Esophagus muscularis mucosa (tissue), 4 donors: ENCODE data around the gene MME. TPM values are rescaled to one million over a fixed set of nuclear protein-coding genes. Genes with fewer than 3 reads are reported as not detected.

Experiments
- DNase-seq: peaks from one replicate; pipeline ENCODE4 v3.0.0-alpha.2; 2017; ENCODE audit errors: extremely low spot score
- H3K27ac ChIP-seq, 4 donors: fragments of 200-600 bp; sonication (generic); replicated peaks in 1 of 4; 1 replicate in 3 of 4; 2 replicates in 1 of 4; pipeline ENCODE4 v1.5.1; 2016 to 2019; ENCODE audit warnings: mild to moderate bottlenecking in 1 of 4
- H3K27me3 ChIP-seq, 4 donors: fragments of 200-600 bp; sonication (generic); one replicate each; pipeline versions ENCODE4 v1.5.1 to v1.6.0; 2016 to 2019
- H3K36me3 ChIP-seq, 4 donors: fragments of 200-600 bp; sonication (generic); one replicate each; pipeline ENCODE4 v1.5.1; 2016 to 2019
- H3K4me1 ChIP-seq, 4 donors: fragments of 200-600 bp; sonication (generic); one replicate each; pipeline ENCODE4 v1.5.1; 2016 to 2019
- H3K4me3 ChIP-seq, 4 donors: fragments of 200-600 bp; sonication (generic); 1 replicate in 2 of 4; 2 replicates in 2 of 4; pipeline ENCODE4 v1.5.1; 2016 to 2019; ENCODE audit warnings: mild to moderate bottlenecking in 4 of 4, moderate library complexity in 1 of 4
- H3K9me3 ChIP-seq, 4 donors: fragments of 200-600 bp; sonication (generic); 1 replicate in 3 of 4; 2 replicates in 1 of 4; pipeline ENCODE4 v1.5.1; 2016 to 2019
- EP300 ChIP-seq: sonication (generic); formaldehyde crosslinking; IDR thresholded peaks from one replicate; pipeline ENCODE4 v1.6.1; 2017; ENCODE audit warnings: antibody characterized with exemption
- POLR2A ChIP-seq: fragments of 450-650 bp; IDR thresholded peaks from one replicate; pipeline ENCODE4 v1.6.1; 2017; ENCODE audit warnings: antibody characterized with exemption, moderate library complexity, mild to moderate bottlenecking, low read depth
- POLR2AphosphoS5 ChIP-seq, 2 donors: sonication (generic); formaldehyde crosslinking; IDR thresholded peaks; one replicate each; pipeline ENCODE4 v1.6.1; 2017; ENCODE audit warnings: antibody characterized with exemption in 2 of 2
- WGBS: methylation state at CpG from one replicate; pipeline ENCODE4 v1.1.5; 2018; 5-methylcytosine and 5-hydroxymethylcytosine counted together
- intact Hi-C: fragments of 100-400 bp; cut with DNase I; formaldehyde crosslinking; loops from one replicate; pipeline ENCODE4 v1.15.1; 2023
- total RNA-seq, 4 donors: library from RNA; depleted of rRNA; stranded (reverse); fragments of >200 nt; gene quantifications; one replicate each; pipeline versions ENCODE4 v1.1.0 to v1.2.1, GENCODE V29; 2016
- TF ChIP-seq, protein P1 (sequence below), 3 experiments: fragments of 200-600 bp in 2 of 3; fragments of 450-650 bp in 1 of 3; sonication (generic) in 2 of 3; IDR thresholded peaks; one replicate each; pipeline ENCODE4 v1.5.1; 2017 to 2019; ENCODE audit warnings: antibody characterized with exemption in 3 of 3, mild to moderate bottlenecking in 2 of 3, moderate library complexity in 1 of 3

Gene MME
- total RNA-seq, 4 donors from 2014 or later: 1.7 to 6.5 (median 4.5) TPM

DNA sequence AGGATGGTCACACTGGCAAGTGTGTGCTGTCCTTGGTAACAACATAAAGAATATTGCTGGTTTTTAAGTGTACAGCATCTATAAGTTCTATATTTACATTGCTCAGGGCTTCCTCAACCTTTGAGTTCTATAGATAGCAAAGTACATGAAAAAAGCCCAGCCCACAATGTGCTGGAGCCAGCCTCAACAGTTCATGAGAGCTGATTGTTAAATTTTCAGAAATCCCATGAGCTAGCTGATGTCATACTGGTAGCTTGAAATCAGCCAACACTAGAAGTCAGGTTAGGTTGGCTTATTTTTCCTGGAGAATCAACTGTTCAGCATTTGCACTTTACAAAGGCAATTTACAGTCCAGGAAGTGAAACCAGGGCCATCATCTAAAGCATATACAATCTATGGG is 110.6 kb downstream of the MME start:
- H3K27ac ChIP-seq: no peak overlapping the region
- DNase-seq: no peak
- no peaks in the 10 kb centered on the region for H3K27me3 ChIP-seq
- H3K4me3 ChIP-seq: no peak overlapping the region
- no peaks in the 10 kb centered on the region for H3K9me3 ChIP-seq
- H3K36me3 ChIP-seq: no peaks in the 10 kb centered on the region
- intact Hi-C loops: no loop called here
- peaks cover 0 to 17% (median 10%) of the 10 kb centered on the region in 4 donors for H3K4me1 ChIP-seq
- TF ChIP-seq POLR2A (no peak), EP300 (no peak), POLR2AphosphoS5 (IDR thresholded peaks at IDR 0.05) (no peak)
- TF ChIP-seq, protein P1, sequence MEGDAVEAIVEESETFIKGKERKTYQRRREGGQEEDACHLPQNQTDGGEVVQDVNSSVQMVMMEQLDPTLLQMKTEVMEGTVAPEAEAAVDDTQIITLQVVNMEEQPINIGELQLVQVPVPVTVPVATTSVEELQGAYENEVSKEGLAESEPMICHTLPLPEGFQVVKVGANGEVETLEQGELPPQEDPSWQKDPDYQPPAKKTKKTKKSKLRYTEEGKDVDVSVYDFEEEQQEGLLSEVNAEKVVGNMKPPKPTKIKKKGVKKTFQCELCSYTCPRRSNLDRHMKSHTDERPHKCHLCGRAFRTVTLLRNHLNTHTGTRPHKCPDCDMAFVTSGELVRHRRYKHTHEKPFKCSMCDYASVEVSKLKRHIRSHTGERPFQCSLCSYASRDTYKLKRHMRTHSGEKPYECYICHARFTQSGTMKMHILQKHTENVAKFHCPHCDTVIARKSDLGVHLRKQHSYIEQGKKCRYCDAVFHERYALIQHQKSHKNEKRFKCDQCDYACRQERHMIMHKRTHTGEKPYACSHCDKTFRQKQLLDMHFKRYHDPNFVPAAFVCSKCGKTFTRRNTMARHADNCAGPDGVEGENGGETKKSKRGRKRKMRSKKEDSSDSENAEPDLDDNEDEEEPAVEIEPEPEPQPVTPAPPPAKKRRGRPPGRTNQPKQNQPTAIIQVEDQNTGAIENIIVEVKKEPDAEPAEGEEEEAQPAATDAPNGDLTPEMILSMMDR (IDR thresholded peaks at IDR 0.05): no peak

DNA sequence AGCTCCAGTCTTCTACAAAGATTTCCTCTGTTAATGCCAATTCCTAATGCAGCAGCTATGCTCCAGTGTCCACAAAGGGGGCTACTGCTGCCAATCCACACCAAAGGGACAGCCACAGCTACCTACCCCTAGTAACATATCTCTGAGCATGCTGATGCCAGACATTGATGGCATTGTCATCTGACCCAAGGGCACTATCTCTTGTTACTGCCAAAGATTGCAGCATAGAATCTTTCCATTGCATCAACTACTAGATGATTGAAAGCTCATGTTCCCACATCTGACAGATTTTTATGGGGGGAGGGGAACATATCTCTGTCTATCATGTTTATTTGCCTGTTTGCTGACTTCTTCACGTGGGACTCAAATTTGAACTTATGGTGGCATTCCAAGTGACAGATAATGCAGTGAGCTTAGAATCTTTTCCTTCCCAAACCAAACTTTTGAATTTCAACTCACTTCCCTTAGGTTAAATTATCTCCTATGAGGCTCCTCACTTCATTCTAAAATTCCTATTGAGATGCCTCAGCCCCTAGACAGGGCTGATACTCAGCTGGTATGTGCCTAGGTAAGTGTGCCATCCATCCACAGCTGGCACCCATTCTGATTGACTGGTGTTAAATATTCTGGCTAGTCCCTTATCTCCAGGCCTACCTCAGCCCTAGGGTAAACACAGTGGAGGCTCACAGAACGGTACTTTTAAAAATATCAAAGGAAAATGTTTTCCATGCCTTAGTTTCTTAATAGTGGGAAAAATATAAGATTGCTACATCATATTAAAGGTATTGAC is 113.0 kb downstream of the MME start:
- no peaks in the 10 kb centered on the region for H3K36me3 ChIP-seq
- TF ChIP-seq EP300: no peak
- TF ChIP-seq, protein P1 (IDR thresholded peaks at IDR 0.05): no peak
- no peak for TF ChIP-seq POLR2AphosphoS5 (IDR thresholded peaks at IDR 0.05)
- TF ChIP-seq POLR2A: no peak
- H3K27me3 ChIP-seq: no peaks in the 10 kb centered on the region
- 80% methylated on average over 2 of the region's 2 CpGs for WGBS
- H3K4me3 ChIP-seq: no peak overlapping the region
- peaks cover 0 to 12% (median 10%) of the 10 kb centered on the region in 4 donors for H3K4me1 ChIP-seq
- no peak overlapping the region for H3K27ac ChIP-seq
- H3K9me3 ChIP-seq: no peaks in the 10 kb centered on the region
- DNase-seq: no peak
- intact Hi-C loops: no loop called here

DNA sequence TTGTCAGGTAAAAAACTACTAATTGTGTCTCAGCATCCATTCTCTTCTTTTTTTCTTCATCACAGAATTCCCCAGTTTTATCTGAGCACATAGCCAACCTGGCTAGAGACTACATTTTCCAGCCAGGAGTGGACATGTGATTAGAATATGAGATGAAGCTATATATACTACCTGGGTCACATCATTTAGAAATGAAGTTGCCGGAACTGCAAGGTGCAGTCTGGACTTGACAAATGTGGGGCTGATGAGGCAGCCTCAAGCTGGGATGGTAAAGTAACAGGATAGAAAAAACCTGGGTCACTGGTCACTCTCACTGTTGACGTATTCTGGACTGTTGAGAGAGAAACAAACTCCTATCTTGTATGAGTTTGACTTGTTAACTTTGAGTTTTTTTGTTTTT is 113.7 kb downstream of the MME start:
- intact Hi-C loops: no loop called here
- peaks cover 0 to 10% (median 10%) of the 10 kb centered on the region in 4 donors for H3K4me1 ChIP-seq
- no peak overlapping the region for H3K4me3 ChIP-seq

DNA sequence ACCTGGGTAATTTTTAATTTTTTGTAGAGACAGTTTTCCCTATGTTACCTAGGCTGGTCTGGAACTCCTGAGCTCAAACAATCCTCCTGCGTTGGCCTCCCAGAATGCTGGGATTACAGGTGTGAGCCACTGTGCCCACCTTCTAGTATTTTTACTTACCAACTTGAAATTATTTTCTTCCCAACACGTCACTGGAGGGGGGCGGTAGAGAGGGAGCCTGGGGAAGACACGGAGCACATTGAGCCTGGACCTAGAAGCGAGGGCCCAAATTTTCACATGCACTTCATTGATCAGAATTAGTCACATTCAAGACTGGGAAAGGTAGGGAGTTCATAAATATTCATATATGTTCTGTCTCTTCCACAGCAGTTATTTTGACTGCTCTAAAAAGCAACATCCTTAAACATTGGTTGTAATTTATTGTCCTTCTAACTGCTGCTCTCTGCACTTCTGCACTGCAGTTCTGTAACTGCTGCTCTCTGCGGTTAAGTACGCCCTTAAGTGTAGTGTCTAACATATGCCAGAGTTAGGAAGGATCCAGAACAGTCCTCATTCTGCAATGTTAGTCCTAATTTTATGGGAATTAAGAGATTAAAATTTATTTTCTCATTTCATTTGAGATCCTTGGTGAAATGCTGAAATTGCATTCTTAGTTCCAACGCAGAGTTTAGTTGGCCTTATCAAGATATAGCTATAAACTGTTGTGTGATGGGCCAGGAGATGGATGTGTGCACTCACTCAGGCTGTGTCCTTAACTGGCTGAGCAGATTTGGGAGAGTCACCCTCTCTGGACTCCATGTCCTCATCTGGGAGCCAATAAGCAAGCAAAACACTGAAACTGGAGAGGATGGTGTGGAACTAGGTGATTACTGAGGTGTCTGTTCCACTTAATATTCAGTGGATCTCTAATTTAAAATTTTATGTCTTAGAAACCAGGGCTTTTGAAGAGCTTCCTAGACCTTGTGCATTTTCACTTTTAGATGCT is 115.1 kb downstream of the MME start:
- TF ChIP-seq EP300: no peak
- TF ChIP-seq POLR2A: no peak
- TF ChIP-seq POLR2AphosphoS5 (IDR thresholded peaks at IDR 0.05): no peak
- TF ChIP-seq, protein P1 (IDR thresholded peaks at IDR 0.05): no peak

More for the DNA sequence above, 113.7 kb downstream of the MME start:
- DNase-seq: no peak
- no peaks in the 10 kb centered on the region for H3K36me3 ChIP-seq
- no peak for TF ChIP-seq POLR2AphosphoS5 (IDR thresholded peaks at IDR 0.05)
- TF ChIP-seq, protein P1 (IDR thresholded peaks at IDR 0.05): no peak
- WGBS: 92% methylated on average over 2 of the region's 2 CpGs
- no peaks in the 10 kb centered on the region for H3K27me3 ChIP-seq
- H3K27ac ChIP-seq: no peak overlapping the region
- H3K9me3 ChIP-seq: no peaks in the 10 kb centered on the region

More for the DNA sequence above, 115.1 kb downstream of the MME start:
- no peak overlapping the region for H3K27ac ChIP-seq
- WGBS: 89% methylated on average over 8 of the region's 8 CpGs
- H3K27me3 ChIP-seq: no peaks in the 10 kb centered on the region
- no peaks in the 10 kb centered on the region for H3K36me3 ChIP-seq
- H3K4me1 ChIP-seq: peaks cover 0 to 8% (median 7%) of the 10 kb centered on the region in 4 donors
- H3K9me3 ChIP-seq: no peaks in the 10 kb centered on the region
- no peak overlapping the region for H3K4me3 ChIP-seq
- no peak for DNase-seq
- intact Hi-C loops: no loop called here
